K562 (cell line): Measurements from ENCODE around the gene PRDM11. TPM values are rescaled to one million over a fixed set of nuclear protein-coding genes. Genes with fewer than 3 reads are reported as not detected.

ENCODE experiments used
- ATAC-seq: fragments of 200-7000 bp; cut with Tn5 transposase; 3 replicates; pipeline ENCODE4 v1.9.1; 2020; ENCODE audit warnings: moderate library complexity
- BruUV-seq: library from RNA; stranded (reverse); fragments of 400-500 nt; replicated peaks from 2 replicates; lab custom pipeline; 2021; lab: Mats Ljungman, UMichigan
- CTCF ChIA-PET: fragments of 300-600 bp; formaldehyde crosslinking; extraction: SDS; loops from one replicate; lab custom pipeline; 2021; ENCODE audit warnings: low intra/inter-chr PET ratio; lab: Yijun Ruan, JAX
- POLR2A ChIA-PET: fragments of 300-600, 350-650 bp; sonication (Branson Sonifier 250); formaldehyde crosslinking; extraction: SDS; loops from one replicate; lab custom pipeline; 2021; ENCODE audit warnings: antibody characterized with exemption, inconsistent platforms; lab: Yijun Ruan, JAX
- DNase-seq, 4 experiments: peaks; one replicate each; pipeline versions ENCODE4 v3.0.0 to v3.0.0-alpha.2; 2011 to 2018; ENCODE audit warnings: low spot score in 3 of 4, mixed read lengths in 3 of 4; ENCODE audit errors: extremely low read depth in 1 of 4
- FAIRE-seq: peaks from 2 replicates; lab custom pipeline; 2011; peaks lifted over from hg19 to GRCh38; lab: Jason Lieb, UNC
- H2AFZ ChIP-seq: 2 replicates; pipeline ENCODE4 v1.6.0; 2011; ENCODE audit warnings: low read depth, low read length, control low read depth, inconsistent platforms
- H3K27ac ChIP-seq: fragments of 200-600 bp; 3 replicates; pipeline ENCODE4 v1.8.0; 2011; ENCODE audit warnings: low read depth, mild to moderate bottlenecking, control low read depth, inconsistent platforms, low read length, moderate library complexity, mixed read lengths; ENCODE audit errors: extremely low read depth
- H3K27me3 ChIP-seq, 2 experiments: fragments of 300-600 bp in 1 of 2; 2 replicates in 1 of 2; 3 replicates in 1 of 2; pipeline versions ENCODE4 v1.6.0 to v1.8.0; 2011; ENCODE audit warnings: inconsistent platforms in 2 of 2, low read length in 2 of 2, mild to moderate bottlenecking in 1 of 2, mixed read lengths in 1 of 2, moderate library complexity in 1 of 2; ENCODE audit not compliant: control insufficient read depth in 2 of 2, insufficient read depth in 2 of 2
- H3K36me3 ChIP-seq: fragments of 300-600 bp; 3 replicates; pipeline ENCODE4 v1.8.0; 2011; ENCODE audit warnings: mild to moderate bottlenecking, low read length, inconsistent platforms; ENCODE audit not compliant: control insufficient read depth, insufficient read depth
- H3K4me1 ChIP-seq, 2 experiments: fragments of 200-600 bp in 1 of 2; replicated peaks in 1 of 2; 2 replicates in 1 of 2; 3 replicates in 1 of 2; pipeline versions ENCODE4 v1.5.1 to v1.8.0; 2011; ENCODE audit warnings: inconsistent platforms in 2 of 2, low read length in 2 of 2, mild to moderate bottlenecking in 1 of 2, mixed read lengths in 1 of 2, moderate library complexity in 1 of 2; ENCODE audit not compliant: control insufficient read depth in 2 of 2, insufficient read depth in 2 of 2
- H3K4me2 ChIP-seq: 2 replicates; pipeline ENCODE4 v1.6.1; 2011; ENCODE audit warnings: low read length, control low read depth, inconsistent platforms, mixed read lengths; ENCODE audit not compliant: insufficient read depth
- H3K4me3 ChIP-seq: fragments of 200-600 bp; sonication (generic), shearing (Covaris generic); 2 replicates; pipeline ENCODE4 v1.5.1; 2016; ENCODE audit warnings: control low read depth, inconsistent platforms
- H3K79me2 ChIP-seq: fragments of 200-600 bp; 3 replicates; pipeline ENCODE4 v1.8.0; 2011; ENCODE audit warnings: low read length, inconsistent platforms; ENCODE audit not compliant: control insufficient read depth, insufficient read depth
- H3K9ac ChIP-seq, 2 experiments: 2 replicates each; pipeline versions ENCODE4 v1.6.0 to v1.6.1; 2011; ENCODE audit warnings: low read depth in 2 of 2, low read length in 2 of 2, control low read depth in 1 of 2, inconsistent platforms in 1 of 2, mild to moderate bottlenecking in 1 of 2, mixed read lengths in 1 of 2; ENCODE audit not compliant: insufficient read depth in 1 of 2
- H3K9me1 ChIP-seq: one replicate; pipeline ENCODE4 v1.6.0; 2011; ENCODE audit warnings: inconsistent platforms, mild to moderate bottlenecking, low read length, moderate library complexity; ENCODE audit not compliant: control insufficient read depth, insufficient read depth
- H3K9me3 ChIP-seq: replicated peaks from 2 replicates; pipeline ENCODE4 v1.5.1; 2011; ENCODE audit warnings: low read depth, low read length, inconsistent platforms; ENCODE audit not compliant: control insufficient read depth, insufficient read depth
- H4K20me1 ChIP-seq: replicated peaks from 2 replicates; pipeline ENCODE4 v1.6.1; 2011; ENCODE audit warnings: low read length, inconsistent platforms, mixed read lengths; ENCODE audit not compliant: control insufficient read depth, insufficient read depth
- CTCFL ChIP-seq: IDR thresholded peaks from 2 replicates; pipeline ENCODE4 v1.6.1; 2011; ENCODE audit warnings: borderline replicate concordance, low read depth, mild to moderate bottlenecking, moderate library complexity, low read length; ENCODE audit not compliant: insufficient read depth, poor library complexity, severe bottlenecking
- DDX20 ChIP-seq: fragments of 450-650 bp; IDR thresholded peaks from 2 replicates; pipeline ENCODE4 v1.6.1; 2016; ENCODE audit warnings: missing genetic modification characterization, low read depth, mild to moderate bottlenecking, missing compliant biosample characterization, moderate library complexity
- KAT7 ChIP-seq: sonication (generic); formaldehyde crosslinking; IDR thresholded peaks from 2 replicates; pipeline ENCODE4 v1.8.0; 2022; ENCODE audit warnings: missing genetic modification reagents, mild to moderate bottlenecking, borderline replicate concordance
- MEIS2 ChIP-seq: fragments of 450-650 bp; IDR thresholded peaks from 2 replicates; pipeline ENCODE4 v1.6.1; 2014; ENCODE audit warnings: mild to moderate bottlenecking; ENCODE audit not compliant: partially characterized antibody
- SRF ChIP-seq, 2 experiments: fragments of 250-450, 450-650 bp in 1 of 2; sonication (Bioruptor Pico) in 1 of 2; sonication (generic) in 1 of 2; formaldehyde crosslinking; IDR thresholded peaks; 2 replicates each; pipeline versions ENCODE4 v1.5.0 to v1.5.1; 2020 to 2022; ENCODE audit warnings: mild to moderate bottlenecking in 1 of 2, missing genetic modification reagents in 1 of 2
- SRSF1 ChIP-seq: fragments of 200-400 bp; formaldehyde crosslinking; IDR thresholded peaks from 2 replicates; pipeline ENCODE4 v1.6.1; 2017; ENCODE audit warnings: mild to moderate bottlenecking, low read depth, low read length, moderate library complexity
- ZNF518B ChIP-seq: fragments of 250-450 bp; sonication (Bioruptor Pico); IDR thresholded peaks from 2 replicates; pipeline ENCODE4 v1.5.0; 2021; ENCODE audit warnings: mild to moderate bottlenecking, moderate library complexity
- ZSCAN29 ChIP-seq: fragments of 450-650 bp; IDR thresholded peaks from 2 replicates; pipeline ENCODE4 v1.6.1; 2017
- WGBS: fragments of 100-300 bp; shearing (Covaris generic); methylation state at CpG from one replicate; pipeline ENCODE4 v1.1.6; 2016; ENCODE audit warnings: low coverage, mixed read lengths; ENCODE audit not compliant: insufficient coverage; ENCODE audit errors: missing lambda C conversion rate; 5-methylcytosine and 5-hydroxymethylcytosine counted together
- in situ Hi-C: fragments of 300-500 bp; cut with MboI; formaldehyde crosslinking; loops from 4 replicates; pipeline ENCODE4 v1.15.0; 2018; ENCODE audit warnings: inconsistent platforms, mixed read lengths
- intact Hi-C: fragments of 100-400 bp; cut with micrococcal nuclease; formaldehyde crosslinking; loops from 2 replicates; pipeline ENCODE4 v1.14.2; 2022
- polyA plus RNA-seq, 8 experiments: library from polyadenylated mRNA; depleted of rRNA in 4 of 8; stranded (reverse) in 5 of 8; unstranded in 3 of 8; fragments of >200 nt; fragmentation: Nextera tagmentation in 2 of 8; fragmentation: Illumina TruSeq in 1 of 8; extraction: Ambion mirVana in 2 of 8; extraction: Trizol in 1 of 8; gene quantifications; 2 replicates each; pipeline versions ENCODE4 v1.2.1 to v1.2.3, GENCODE V29; 2011 to 2014; ENCODE audit warnings: inconsistent platforms in 1 of 8, missing spikeins in 1 of 8
- total RNA-seq, 7 experiments: library from RNA; depleted of rRNA in 6 of 7; stranded (reverse); fragments of >200 nt in 6 of 7; fragmentation: Illumina TruSeq in 2 of 7; extraction: Trizol in 2 of 7; gene quantifications; 2 replicates each; pipeline versions ENCODE4 v1.2.1 to v1.2.3, GENCODE V29; 2011 to 2021; ENCODE audit warnings: low replicate concordance in 1 of 7

PRDM11 gene
- total and polyA plus RNA-seq, 9 of the 15 experiments (the other 6 are each of a cell fraction or from before 2014, with no cell fraction given), result 0.01 to 1.1 (median 0.29) TPM

- H3K9me1 ChIP-seq, result peaks cover 4% of the 10 kb centered on the region
- CTCF ChIA-PET, result no interaction called here
- H3K4me2 ChIP-seq, result no peak overlapping the region
- WGBS, result 4% methylated on average over 2 of the region's 2 CpGs
- in situ Hi-C loops, result no loop called here
- no peak for TF ChIP-seq DDX20
- POLR2A ChIA-PET, result no interaction called here
- no peaks in the 10 kb centered on the region for H3K79me2 ChIP-seq
- H3K27ac ChIP-seq, result no peak overlapping the region
- H3K4me3 ChIP-seq, result no peak overlapping the region
- peaks cover 2 to 18% of the 10 kb centered on the region in 2 experiments; a peak in 2 of 5 replicates for H3K27me3 ChIP-seq
- H3K9ac ChIP-seq, result no peak overlapping the region
- FAIRE-seq (no peak), DNase-seq (no peak), ATAC-seq (no peak)
- BruUV-seq, result no TSS peak
- no peak overlapping the region for H2AFZ ChIP-seq
- no peaks in the 10 kb centered on the region for H3K9me3 ChIP-seq
- no peaks in the 10 kb centered on the region; the same call in 1 of the 2 replicates for H4K20me1 ChIP-seq
- no peaks in the 10 kb centered on the region for H3K36me3 ChIP-seq
- intact Hi-C loops, result no loop called here
- H3K4me1 ChIP-seq, result peaks cover 0 to 3% of the 10 kb centered on the region in 2 experiments; a peak in 3 of 5 replicates
Measured at GRCh38 chr11:45247433-45247832, 101.0 kb downstream of the PRDM11 start.

- H3K4me1 ChIP-seq, result peaks cover 0 to 5% of the 10 kb centered on the region in 2 experiments; a peak in 3 of 5 replicates
- no peaks in the 10 kb centered on the region for H3K9me3 ChIP-seq
- peaks cover 0 to 18% of the 10 kb centered on the region in 2 experiments; a peak in 1 of 5 replicates for H3K27me3 ChIP-seq
- no peak overlapping the region for H3K27ac ChIP-seq
- ChIA-PET CTCF (no interaction called here), POLR2A (no interaction called here)
- no peak overlapping the region for H2AFZ ChIP-seq
- DNase-seq, result no peak
- no peak for FAIRE-seq
- no peak for ATAC-seq
- intact Hi-C loops, result no loop called here
- peaks cover 4% of the 10 kb centered on the region for H3K9me1 ChIP-seq
- BruUV-seq, result no TSS peak
- H3K4me2 ChIP-seq, result no peak overlapping the region
- no peaks in the 10 kb centered on the region; the same call in 1 of the 2 replicates for H4K20me1 ChIP-seq
- no peaks in the 10 kb centered on the region for H3K36me3 ChIP-seq
- no peak overlapping the region for H3K4me3 ChIP-seq
- no peaks in the 10 kb centered on the region for H3K79me2 ChIP-seq
- 0% methylated on average over 2 of the region's 2 CpGs for WGBS
- no peak overlapping the region for H3K9ac ChIP-seq
- in situ Hi-C loops, result no loop called here
- no peak for TF ChIP-seq SRF (CRISPR knock-in tag; IDR thresholded peaks at IDR 0.05)
- no peak for TF ChIP-seq MEIS2
- TF ChIP-seq KAT7 (CRISPR knock-in tag), result no peak
- no peak for TF ChIP-seq ZSCAN29
- TF ChIP-seq CTCFL, result no peak
- TF ChIP-seq SRSF1, result no peak
- TF ChIP-seq ZNF518B (CRISPR knock-in tag), result no peak
Measured at GRCh38 chr11:45248501-45249011, 102.1 kb downstream of the PRDM11 start.
